ENCODE results near the gene PSME3IP1.

GRCh38 chr16:57165938-57166337 lies 19.9 kb downstream of the PSME3IP1 start:
- TF ChIP-seq CTCF (IDR thresholded peaks at IDR 0.05; ENCODE audit: low read depth, low read length) (no peak), MYC (IDR thresholded peaks at IDR 0.05; ENCODE audit: low read depth, low read length) (no peak), MAX (IDR thresholded peaks at IDR 0.05; ENCODE audit: low read depth, low read length) (no peak), POLR2A (IDR thresholded peaks at IDR 0.05; ENCODE audit: extremely low read depth, insufficient read length) (no peak)

Measured in NB4 (cell line).